Measurements from ENCODE around the gene LRRC36.

Gene LRRC36

GRCh38 chr16:67426950-67427349 is 100.3 kb downstream of the LRRC36 start:
- no peak for DNase-seq

- DNase-seq, result peak in 1 of 2 donors; percentile 51
Observed at GRCh38 chr16:67428146-67428731, 101.6 kb downstream of the LRRC36 start.

GRCh38 chr16:67429053-67429798 is 102.6 kb downstream of the LRRC36 start:
- DNase-seq, result no peak

- no peak for DNase-seq
Observed at GRCh38 chr16:67429799-67430503, 103.3 kb downstream of the LRRC36 start.

- DNase-seq, result no peak
Observed at GRCh38 chr16:67430504-67430976, 103.9 kb downstream of the LRRC36 start.

- DNase-seq, result peak; percentile 38 to 43
Observed at GRCh38 chr16:67430977-67431774, 104.6 kb downstream of the LRRC36 start, which contains the start of gene HSD11B2. HSD11B2 (plus strand) TSS chr16:67431121; CDS start chr16:67431249, 128 bp downstream.

- no peak for DNase-seq
Observed at GRCh38 chr16:67431775-67432505, 105.3 kb downstream of the LRRC36 start.

GRCh38 chr16:67432506-67432890 is 105.9 kb downstream of the LRRC36 start:
- DNase-seq, result no peak

GRCh38 chr16:67433131-67433719 is 106.6 kb downstream of the LRRC36 start:
- no peak for DNase-seq

Data from inflammatory macrophage treated with lipopolysaccharide for 1 hour (primary cell).